Esophagus squamous epithelium (tissue), 4 donors: Measurements from ENCODE around the gene ECHS1.

ENCODE experiments used
- CTCF ChIP-seq, 6 experiments: fragments of 450-650 bp in 4 of 6; fragments of 200-600 bp in 2 of 6; sonication (generic) in 2 of 6; IDR thresholded peaks; one replicate each; pipeline ENCODE4 v1.5.1; 2016 to 2019; ENCODE audit warnings: antibody characterized with exemption in 6 of 6, mild to moderate bottlenecking in 4 of 6, moderate library complexity in 4 of 6
- POLR2A ChIP-seq, 4 donors: fragments of 450-650 bp; IDR thresholded peaks; one replicate each; pipeline ENCODE4 v1.6.1; 2017; ENCODE audit warnings: antibody characterized with exemption in 4 of 4, mild to moderate bottlenecking in 4 of 4, moderate library complexity in 3 of 4

GRCh38 chr10:133422223-133422806 lies 49.2 kb upstream of the ECHS1 start:
- TF ChIP-seq CTCF (IDR thresholded peaks at IDR 0.05) = no peak
- TF ChIP-seq POLR2A (IDR thresholded peaks at IDR 0.05) = no peak
